GM19438 (cell line): ENCODE data around the gene TMEM131.
"Not testable (repeated sequence)": the region's sequence is repeated elsewhere in the genome, so short reads cannot be mapped to it uniquely, and the experiment has no call there.

Experiments
- ATAC-seq: cut with Tn5 transposase; IDR thresholded peaks from one replicate; pipeline ENCODE4 v1.9.1; 2021; ENCODE audit warnings: low read depth; ENCODE audit not compliant: unreplicated experiment

TMEM131 gene

DNA sequence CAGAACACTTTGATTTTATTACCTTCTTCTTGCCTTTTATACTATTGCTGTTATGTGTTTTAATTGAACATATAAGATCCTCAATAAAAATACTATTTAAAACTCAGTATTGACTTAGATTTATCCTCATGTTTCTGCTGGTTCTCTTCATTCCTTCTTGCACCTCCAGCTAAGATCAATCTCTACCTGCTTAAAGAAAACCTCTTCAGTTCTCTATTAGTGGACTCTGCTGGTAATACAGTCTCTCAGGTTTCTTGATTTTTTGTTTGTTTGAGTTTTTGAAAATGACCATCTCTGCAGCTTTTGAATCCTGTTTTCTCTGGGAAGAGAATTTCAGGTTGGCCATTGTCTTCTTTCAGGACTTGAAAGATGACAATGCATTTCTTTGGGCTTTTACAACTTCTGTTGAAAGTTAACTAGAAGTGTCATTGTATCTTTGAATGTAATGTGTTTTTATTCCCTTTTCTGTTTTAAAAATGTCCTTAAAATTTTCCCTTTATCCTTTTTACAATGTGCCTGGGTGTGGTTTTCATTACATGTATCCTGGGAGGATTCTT, 29.8 kb upstream of the TMEM131 start:
- ATAC-seq: no peak

DNA sequence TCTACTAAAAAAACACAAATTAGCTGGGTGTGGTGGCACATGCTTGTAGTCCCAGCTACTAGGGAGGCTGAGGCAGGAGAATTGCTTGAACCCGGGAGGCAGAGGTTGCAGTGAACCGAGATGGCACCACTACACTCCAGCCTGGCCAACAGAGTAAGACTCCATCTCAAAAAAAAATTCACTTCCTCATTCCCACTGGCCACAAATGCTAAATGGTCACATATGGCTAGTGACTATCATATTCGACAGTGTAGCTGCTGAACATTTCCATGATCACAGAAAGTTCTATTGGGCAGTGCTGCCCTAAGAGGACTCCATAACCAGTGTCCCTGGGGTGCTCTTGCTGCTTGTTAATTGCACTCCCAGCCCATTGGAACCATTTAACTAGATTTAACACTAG, 26.3 kb upstream of the TMEM131 start:
- not testable (repeated sequence) for ATAC-seq

DNA sequence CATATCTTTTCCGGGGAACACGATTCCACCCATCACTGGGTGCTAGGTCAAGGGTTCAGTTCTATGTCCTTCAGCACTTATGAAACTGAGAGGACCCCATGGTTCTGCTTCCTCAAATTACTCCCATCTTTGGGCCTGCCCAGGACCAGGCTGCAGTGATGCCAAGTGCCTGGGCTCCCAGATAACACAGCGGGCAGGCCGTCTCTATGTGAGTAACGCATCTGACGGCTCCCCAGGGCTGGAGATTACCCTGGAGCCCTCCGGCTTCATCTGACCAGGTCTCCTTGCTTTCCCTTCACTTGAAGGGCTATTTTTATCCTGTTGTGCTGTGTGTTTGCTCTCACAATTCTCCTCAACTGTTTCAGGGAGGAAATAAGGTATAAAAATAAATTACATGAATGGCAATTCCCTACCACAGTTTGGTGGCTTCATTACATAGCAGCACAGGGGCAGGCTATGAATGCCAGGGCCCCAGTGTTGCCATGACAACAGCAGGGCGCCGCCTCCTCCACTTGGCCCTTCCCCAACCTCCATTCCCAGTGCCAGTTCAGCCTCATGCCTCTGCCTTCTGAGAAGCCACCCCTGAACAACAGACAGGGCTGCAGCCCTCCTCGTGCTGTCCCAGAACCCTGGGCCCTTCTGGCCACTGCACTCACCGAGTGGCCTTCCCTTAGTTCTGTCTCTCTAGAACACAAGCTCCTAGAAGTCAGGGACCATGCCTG, 25.4 kb upstream of the TMEM131 start:
- no peak for ATAC-seq

DNA sequence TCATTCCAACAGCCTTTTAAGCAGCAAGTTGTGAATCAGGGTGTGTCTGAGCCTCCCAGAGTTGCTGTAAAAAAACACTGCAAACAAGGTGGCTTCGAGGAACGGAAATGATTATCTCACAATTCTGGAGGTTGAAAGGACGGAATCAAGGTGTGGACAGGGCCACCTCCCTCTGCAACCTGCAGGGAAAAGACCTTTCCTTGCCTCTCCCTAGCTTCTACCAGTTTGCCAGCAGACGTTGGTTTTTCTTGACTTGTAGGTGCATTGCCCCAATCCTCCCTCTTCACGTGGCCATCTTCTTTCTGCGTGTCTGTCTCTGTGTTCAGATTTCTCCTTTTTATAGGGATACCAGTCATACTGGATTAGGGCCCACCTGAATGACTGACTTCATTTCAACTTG, 24.8 kb upstream of the TMEM131 start:
- ATAC-seq: no peak

DNA sequence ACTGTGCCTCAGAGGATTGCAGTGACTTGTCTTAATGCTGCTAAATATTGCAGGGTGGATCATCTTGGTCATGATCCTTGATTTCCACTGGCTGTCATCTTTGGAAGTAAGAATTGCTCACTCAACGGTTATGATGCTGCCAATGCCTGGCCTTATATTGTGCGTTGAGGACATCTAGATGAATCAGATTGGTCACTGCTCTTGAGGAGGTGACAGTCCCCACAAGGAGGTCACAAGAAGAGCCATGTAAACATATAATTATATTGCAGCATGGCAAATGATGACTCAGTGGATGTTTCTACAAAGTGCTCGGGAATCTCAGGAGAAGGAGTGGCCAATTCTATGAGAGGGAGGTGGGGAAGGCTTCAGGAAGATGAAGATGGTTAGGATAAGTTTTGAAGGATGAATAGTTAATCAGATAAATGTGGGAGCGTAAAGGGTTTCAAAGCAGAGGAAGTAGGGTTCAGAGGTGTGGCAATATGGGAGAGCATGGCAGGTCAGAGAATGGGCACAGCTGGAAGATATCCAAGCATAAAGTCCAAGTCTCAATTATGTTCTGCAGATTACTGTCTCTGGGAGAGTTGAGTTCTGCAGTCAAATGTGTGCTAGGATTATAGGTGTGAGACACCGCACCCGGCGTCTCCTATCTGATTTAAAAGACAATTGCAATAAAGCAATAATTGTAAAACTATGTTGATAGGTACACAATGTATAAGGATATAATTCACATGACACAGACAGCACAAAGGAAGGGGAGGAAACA, 21.3 kb upstream of the TMEM131 start:
- ATAC-seq: no peak

DNA sequence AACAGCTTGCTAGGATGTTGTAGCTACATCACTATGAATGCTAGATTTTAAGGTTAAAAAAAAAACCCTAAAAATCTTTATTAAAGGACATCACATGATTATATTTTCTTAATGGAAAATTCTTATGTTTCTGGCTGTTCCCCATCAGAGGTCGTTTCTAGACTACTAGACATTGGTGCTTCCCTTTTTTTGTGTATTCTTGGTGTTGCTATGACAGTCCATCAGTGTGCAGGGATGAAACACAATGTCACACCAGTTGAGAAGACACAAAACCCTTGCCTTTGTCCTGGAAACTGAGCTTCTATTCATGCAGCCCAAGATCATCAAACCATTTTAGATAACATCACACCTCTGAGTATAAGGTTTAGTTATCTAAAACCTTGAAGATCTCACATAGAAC, 19.9 kb upstream of the TMEM131 start:
- ATAC-seq: no peak

DNA sequence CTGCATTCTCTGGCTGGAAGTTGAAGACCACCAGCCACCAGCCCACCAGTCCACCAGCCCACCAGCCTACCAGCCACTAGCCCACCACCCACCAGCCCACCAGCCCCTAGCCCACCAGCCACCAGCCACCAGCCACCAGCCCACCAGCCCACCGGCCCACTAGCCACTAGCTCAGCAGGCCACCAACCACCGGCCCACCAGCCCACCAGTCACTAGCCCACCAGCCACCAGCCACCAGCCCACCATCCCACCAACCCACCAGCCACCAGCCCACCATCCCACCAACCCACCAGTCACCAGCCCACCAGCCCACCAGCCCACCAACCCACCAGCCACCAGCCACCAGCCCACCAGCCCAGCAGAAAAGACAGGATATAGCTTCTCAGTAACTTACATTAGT, 18.6 kb upstream of the TMEM131 start:
- ATAC-seq: no peak

DNA sequence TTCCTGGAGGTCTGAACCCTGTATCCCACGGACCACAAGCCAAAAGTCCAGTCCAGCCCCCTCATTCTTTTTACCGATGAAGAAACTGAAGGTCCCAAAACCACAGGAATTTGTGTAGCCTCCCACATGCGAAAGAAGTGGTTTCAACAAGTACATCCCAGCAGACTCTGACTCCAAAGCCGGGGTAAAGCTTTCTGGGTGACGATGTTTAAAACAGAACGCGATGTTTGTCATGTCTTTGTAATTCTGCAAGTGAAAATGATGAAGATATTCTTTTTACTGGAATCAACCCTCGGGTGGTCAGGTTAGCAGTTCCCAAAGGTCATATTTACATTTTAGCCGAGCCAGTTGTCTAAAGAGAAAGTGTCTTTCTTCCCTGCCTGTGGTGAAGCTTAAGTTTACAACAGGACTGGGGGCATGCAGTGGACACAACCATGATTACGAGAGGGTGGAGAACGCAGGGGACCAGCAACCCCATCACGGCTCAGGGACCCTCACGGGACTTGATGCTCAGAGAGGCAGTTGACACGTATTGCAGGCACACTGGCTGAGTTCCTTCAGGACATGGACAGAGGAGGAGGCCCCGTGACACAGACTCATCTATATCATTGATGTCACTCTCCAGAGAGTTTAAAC, 17.8 kb upstream of the TMEM131 start:
- ATAC-seq: no peak

DNA sequence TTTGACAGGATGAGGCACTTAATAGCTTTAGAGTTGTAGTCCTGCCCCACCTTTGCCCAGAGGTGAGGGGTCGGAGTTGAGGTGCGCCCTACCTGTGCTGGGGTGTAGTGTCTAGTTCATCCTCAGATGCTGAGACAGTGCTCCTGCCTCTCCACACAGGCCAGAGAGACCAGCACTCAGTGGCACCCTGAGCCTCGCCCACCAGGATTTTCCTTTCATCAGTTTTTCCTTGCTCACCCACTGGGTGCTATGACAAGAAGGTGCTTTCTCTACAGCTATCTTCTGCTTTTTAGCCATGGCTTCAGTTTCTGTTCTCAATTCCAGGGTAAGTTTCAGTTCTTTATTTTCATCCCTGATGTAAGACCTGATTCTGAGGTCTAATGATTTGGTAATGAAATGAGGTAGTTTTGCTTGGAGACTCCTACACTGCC, 16.8 kb upstream of the TMEM131 start:
- ATAC-seq: peak; percentile 82

DNA sequence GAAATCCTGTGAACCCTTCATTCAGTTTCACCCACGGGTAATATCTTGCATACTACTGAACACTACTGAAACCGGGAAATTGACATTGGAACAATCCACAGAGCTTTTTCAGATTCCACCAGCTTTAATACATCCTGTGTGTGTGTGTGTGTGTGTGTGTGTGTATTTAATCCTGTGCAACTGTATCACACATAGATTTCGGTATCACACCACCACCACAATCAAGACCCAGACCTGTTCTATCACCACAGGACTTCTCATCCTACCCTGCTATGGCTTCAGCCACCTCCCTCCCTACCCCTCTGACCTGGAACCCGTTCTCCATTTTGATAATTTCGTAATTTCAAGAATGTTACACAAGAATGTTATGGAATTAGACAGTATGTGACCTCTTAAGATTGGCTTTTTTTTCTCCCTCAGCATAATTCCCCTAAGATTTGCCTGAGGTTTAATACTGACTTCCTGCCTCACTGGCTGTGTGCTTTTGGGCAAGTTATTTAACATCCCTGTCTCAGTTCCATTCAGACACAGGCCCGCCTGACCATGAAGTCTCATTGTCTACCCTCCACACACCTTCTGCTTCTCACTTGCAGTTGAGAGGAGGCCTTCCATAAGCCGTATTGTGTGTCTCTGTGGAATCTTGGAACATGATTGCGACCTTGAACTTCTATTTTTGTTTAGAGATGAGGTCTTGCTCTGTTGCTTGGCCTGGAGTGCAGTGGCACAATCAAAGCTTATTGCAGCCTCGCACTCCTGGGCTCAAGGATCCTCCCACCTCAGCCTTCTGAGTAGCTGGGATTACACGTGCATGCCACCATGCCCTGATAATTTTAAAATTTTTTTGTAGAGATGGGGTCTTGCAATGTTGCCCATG, 14.4 kb upstream of the TMEM131 start:
- ATAC-seq: no peak

DNA sequence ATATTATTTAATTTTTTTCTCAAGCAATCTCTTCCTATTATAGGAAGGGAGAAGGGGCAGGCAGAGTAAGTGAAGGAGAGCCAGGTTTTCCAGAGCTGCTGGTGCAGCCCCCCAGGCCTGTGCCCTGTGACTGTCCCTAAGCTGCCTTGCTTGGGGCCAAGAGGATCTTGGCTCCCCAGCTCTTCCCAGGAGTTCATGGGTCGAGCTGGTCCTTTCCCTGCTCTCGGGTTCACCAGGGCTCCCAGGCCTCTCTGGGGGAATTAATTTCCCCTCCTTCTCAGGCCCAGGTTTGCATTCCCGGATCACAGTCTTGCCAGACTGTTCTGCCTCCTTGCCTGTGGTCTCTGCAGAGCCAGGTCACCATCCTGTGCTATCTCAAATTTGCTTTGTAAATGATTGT, 12.7 kb upstream of the TMEM131 start:
- no peak for ATAC-seq

DNA sequence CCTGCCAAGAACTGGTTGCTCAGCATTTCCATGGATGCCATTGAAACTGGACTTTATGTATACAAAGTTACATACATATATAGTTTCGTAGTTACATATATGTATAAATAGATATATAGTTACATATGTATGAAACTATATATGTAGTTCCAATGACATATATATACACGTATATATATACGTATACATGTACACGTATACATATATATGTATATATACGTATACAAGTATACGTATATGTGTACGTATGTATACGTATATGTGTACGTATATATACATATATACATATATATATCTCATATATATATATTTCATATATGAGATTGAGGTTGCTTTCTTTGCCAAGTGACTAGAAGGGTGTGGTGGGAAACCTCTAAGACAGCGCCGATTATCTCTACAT, 10.6 kb upstream of the TMEM131 start:
- ATAC-seq: no peak

DNA sequence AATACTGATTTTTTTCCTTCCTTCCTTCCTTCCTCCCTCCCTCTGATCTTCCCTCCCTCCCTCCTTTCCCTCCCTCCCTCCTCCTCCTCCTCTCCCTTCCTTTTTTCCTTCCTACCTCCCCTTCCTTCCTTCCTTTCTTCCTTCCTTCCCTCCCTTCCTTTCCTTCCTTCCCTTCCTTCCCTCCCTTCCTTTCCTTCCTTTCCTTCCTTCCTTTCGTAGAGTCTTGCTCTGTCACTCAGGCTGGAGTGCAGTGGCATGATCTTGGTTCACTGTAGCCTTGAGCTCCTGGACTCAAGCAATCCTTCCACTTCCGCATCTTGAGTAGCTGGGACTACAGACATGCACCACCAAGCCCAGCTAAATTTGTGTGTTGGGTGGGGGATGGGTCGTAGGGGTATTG, 8.9 kb upstream of the TMEM131 start:
- ATAC-seq: no peak

DNA sequence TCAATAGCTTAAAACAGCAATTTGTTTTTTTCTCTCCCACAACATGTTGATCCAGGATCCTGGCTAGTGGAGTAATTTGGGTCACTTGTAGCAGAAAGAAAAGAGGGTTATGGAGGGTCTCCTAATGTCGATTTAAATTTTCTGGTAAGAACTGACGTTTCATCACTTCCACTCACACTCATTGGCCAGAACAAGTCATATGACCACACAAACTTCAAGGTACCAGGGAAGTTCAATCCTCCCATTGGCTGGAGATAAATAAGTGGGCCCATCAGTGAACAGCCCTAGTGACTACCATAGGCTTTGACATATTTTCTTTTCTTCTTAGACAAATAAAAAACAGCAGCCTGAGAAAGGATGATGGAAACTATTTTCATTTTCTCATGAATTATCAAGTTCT, 8.3 kb upstream of the TMEM131 start:
- no peak for ATAC-seq

DNA sequence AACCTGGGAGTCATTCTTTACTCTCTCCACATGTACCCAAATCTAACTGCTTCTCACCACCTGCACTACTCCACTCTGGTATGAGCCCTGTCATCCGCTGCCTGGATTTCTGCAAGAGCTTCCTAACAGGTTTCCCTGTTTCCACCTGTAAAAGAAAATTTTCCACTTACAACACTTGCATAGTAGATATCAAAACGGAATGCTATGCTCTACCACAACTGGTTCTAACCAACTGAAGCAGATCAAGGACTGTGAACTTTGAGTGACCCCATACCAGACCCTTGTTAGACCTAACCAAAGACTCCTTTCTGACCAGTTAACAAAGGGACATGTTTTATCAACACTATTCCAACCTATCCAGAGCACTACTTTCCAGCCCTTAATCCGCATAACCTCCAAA, 3.8 kb upstream of the TMEM131 start:
- no peak for ATAC-seq

DNA sequence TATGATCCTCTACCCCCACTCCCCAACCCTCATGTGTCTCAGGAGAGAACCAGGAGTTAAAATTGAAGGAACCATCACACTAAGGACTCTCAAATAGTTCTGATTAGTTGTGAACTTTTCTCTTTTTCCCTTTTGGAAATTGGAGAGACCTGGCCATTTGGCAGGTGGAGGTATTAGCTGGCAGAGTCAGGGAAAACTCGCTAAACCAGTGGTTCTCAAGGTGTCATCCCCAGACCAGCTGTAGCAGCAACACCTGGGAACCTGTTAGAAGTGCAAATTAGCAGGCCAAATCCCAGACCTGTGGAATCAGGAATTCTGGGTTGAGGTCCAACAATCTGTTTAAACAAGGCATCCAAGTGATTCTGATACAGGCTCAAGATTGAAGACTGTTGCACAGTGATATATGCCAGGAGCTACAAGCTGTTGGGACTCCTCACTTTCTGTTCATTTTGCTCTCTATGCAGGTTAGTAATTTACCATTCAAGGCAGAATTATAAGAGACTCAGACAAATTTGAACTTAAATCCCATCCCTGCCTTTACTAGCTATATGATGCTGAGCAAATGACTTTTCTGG, 2.8 kb upstream of the TMEM131 start:
- no peak for ATAC-seq

DNA sequence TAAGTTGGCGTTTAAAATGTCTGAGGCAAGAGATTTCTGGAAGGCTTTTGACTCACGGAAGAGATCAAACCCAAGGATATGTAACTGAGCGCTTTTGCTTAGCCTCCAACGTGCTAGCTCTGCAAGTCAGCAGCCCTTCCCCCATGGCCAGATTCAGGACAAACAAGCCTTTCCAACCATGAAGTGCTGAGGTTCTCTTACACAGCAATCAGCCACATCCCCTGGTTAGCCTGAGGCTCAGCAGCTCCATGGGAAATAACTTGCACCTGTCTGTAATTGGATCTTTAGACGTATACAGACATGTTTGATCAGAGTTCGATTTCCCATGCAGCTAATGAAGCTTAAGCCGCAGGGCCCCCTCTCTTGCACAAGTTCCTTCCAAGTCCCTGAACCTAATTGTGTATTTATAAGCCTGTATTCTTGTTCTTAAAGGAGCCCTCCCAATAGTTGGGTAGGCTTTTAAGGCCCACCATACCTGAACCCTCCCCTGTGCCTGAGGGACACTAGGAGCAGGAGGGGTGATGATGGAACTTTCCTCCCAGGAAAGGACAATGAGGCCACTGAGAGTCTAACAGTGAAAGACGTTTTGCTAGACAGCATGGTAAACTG, 2.1 kb upstream of the TMEM131 start:
- ATAC-seq: no peak

DNA sequence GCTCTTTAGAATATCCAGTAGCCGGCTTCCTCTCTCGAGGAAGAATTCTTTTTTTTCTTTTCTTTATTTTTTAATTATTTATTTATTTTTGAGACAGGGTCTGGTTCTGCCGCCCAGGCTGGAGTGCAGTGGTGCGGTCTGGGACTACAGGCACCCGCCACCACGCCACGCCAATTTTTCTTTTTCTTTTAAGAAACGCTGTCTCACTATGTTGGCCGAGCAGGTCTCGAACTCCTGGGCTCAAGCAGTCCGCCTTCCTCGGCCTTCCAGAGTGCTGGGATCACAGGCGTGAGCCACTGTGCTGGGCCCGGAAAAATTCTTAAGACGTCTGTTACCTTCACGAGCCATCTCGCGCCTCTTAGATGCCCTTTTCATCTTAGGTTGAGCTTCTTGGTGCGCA, 931 bp upstream of the TMEM131 start:
- ATAC-seq: no peak

DNA sequence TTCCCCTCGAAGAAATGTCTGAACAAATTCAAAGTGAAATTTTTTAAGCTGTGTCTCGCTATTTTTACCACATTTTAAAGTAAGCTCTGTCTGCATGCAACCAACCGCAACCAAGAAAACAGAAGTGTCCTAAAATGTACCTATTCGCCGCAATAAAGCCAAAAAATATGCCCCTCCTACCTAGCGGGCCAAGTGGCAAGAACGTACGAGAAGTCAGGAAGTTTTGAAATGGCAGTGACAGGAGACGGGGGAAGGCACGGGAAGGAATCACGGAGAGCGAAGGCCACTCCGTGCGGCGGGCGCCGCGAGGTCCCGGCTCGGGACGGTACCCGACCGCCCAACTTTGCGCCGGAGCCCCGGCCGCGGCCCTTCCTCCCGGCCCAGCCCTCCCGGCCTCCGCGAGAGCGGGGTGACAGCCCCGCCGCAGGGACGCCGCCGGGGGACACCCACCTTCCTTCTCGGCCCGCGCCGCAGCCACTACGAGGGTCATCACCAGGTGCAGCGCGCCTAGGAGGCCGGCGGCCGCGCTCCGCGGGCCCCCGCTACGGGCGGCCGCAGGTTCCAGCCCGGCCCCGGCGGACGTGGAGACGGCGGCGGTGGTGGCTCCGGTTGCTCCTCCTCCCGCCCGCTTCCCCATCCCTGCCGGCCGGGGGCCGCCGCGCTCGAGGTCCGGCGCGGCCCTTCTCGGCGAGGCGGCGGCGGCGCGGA, 568 bp downstream of the TMEM131 start:
- ATAC-seq: peak; percentile 37
